ENCODE results near the gene PRSS27.
"Not testable (repeated sequence)": the region's sequence is repeated elsewhere in the genome, so short reads cannot be mapped to it uniquely, and the experiment has no call there.

- not testable (repeated sequence) for TF ChIP-seq CTCF (conservative IDR thresholded peaks at IDR 0.05; ENCODE audit: low read length); EZH2phosphoT487 (IDR thresholded peaks at IDR 0.05; ENCODE audit: borderline replicate concordance)
Observed at GRCh38 chr16:2696601-2697250, 23.3 kb downstream of the PRSS27 start.

All from Loucy (cell line).